GM12878 (cell line): ENCODE data around the gene TMEM250. TPM values are rescaled to one million over a fixed set of nuclear protein-coding genes. Genes with fewer than 3 reads are reported as not detected.

Source experiments
- ATAC-seq: fragments of 200-7000 bp; cut with Tn5 transposase; 3 replicates; pipeline ENCODE4 v1.9.1; 2020; ENCODE audit warnings: mild to moderate bottlenecking, moderate library complexity
- BruUV-seq: library from RNA; stranded (reverse); fragments of 400-500 nt; replicated peaks from 2 replicates; lab custom pipeline; 2021; lab: Mats Ljungman, UMichigan
- CTCF ChIA-PET: fragments of 300-600 bp; sonication (Branson Sonifier 250); formaldehyde crosslinking; extraction: SDS; loops from one replicate; lab custom pipeline; 2021; ENCODE audit warnings: inconsistent platforms; lab: Yijun Ruan, JAX
- POLR2A ChIA-PET: fragments of 350-600 bp; formaldehyde crosslinking; extraction: SDS; loops from one replicate; lab custom pipeline; 2021; ENCODE audit warnings: inconsistent platforms; lab: Charles Lee
- RAD21 ChIA-PET: fragments of 300-600 bp; sonication (Branson Sonifier 250); formaldehyde crosslinking; loops from one replicate; lab custom pipeline; 2023; ENCODE audit warnings: antibody characterized with exemption; ENCODE audit not compliant: unreplicated experiment; lab: Charles Lee
- SMC1A ChIA-PET: fragments of 300-600 bp; sonication (Branson Sonifier 250); formaldehyde crosslinking; loops from one replicate; lab custom pipeline; 2023; ENCODE audit not compliant: unreplicated experiment, uncharacterized antibody; lab: Charles Lee
- DNase-seq: peaks from one replicate; pipeline ENCODE4 v3.0.0-alpha.2; 2011; ENCODE audit warnings: low read depth, low spot score
- FAIRE-seq: peaks from 3 replicates; lab custom pipeline; 2011; peaks lifted over from hg19 to GRCh38; lab: Jason Lieb, UNC
- H2AFZ ChIP-seq: 2 replicates; pipeline ENCODE4 v1.6.0; 2011; ENCODE audit warnings: low read depth, low read length, control low read depth; ENCODE audit not compliant: control insufficient read depth
- H3K27ac ChIP-seq: 2 replicates; pipeline ENCODE4 v1.5.1; 2011; ENCODE audit warnings: control low read depth; ENCODE audit not compliant: control insufficient read depth, insufficient read depth
- H3K27me3 ChIP-seq, 2 experiments: replicated peaks in 1 of 2; 2 replicates each; pipeline versions ENCODE4 v1.6.0 to v1.6.1; 2011; ENCODE audit warnings: low read length in 1 of 2; ENCODE audit not compliant: control insufficient read depth in 2 of 2, insufficient read depth in 2 of 2
- H3K36me3 ChIP-seq, 2 experiments: 2 replicates each; pipeline ENCODE4 v1.5.1; 2011; ENCODE audit warnings: low read length in 1 of 2; ENCODE audit not compliant: control insufficient read depth in 2 of 2, insufficient read depth in 2 of 2
- H3K4me1 ChIP-seq: 2 replicates; pipeline ENCODE4 v1.6.1; 2011; ENCODE audit warnings: mild to moderate bottlenecking, low read length, moderate library complexity, mixed read lengths; ENCODE audit not compliant: control insufficient read depth, insufficient read depth
- H3K4me2 ChIP-seq: 2 replicates; pipeline ENCODE4 v1.6.0; 2011; ENCODE audit warnings: control low read depth; ENCODE audit not compliant: control insufficient read depth, insufficient read depth
- H3K4me3 ChIP-seq: fragments of 200-600 bp; sonication (generic); 2 replicates; pipeline ENCODE4 v1.5.1; 2016
- H3K79me2 ChIP-seq: 2 replicates; pipeline ENCODE4 v1.6.0; 2011; ENCODE audit warnings: low read length; ENCODE audit not compliant: control insufficient read depth, insufficient read depth
- H3K9ac ChIP-seq: 2 replicates; pipeline ENCODE4 v1.8.0; 2011; ENCODE audit warnings: low read length, control low read depth, mixed read lengths; ENCODE audit not compliant: control insufficient read depth, insufficient read depth
- H3K9me3 ChIP-seq: replicated peaks from 3 replicates; pipeline ENCODE4 v1.5.1; 2011; ENCODE audit warnings: mild to moderate bottlenecking, low read length; ENCODE audit not compliant: control insufficient read depth, insufficient read depth
- H4K20me1 ChIP-seq: 2 replicates; pipeline ENCODE4 v1.6.0; 2011; ENCODE audit not compliant: control insufficient read depth, insufficient read depth
- ESRRA ChIP-seq: IDR thresholded peaks from 2 replicates; pipeline ENCODE4 v1.6.1; 2012; ENCODE audit warnings: mild to moderate bottlenecking, low read length, improper control_type of control experiment
- KAT2A ChIP-seq: conservative IDR thresholded peaks from 2 replicates; pipeline ENCODE4 v1.6.1; 2011; ENCODE audit warnings: low read depth, low read length; ENCODE audit not compliant: control insufficient read depth
- LARP7 ChIP-seq: fragments of 450-650 bp; IDR thresholded peaks from 2 replicates; pipeline ENCODE4 v1.6.1; 2017; ENCODE audit warnings: mild to moderate bottlenecking
- NBN ChIP-seq: fragments of 450-650 bp; IDR thresholded peaks from 2 replicates; pipeline ENCODE4 v1.6.1; 2016
- NR2C1 ChIP-seq: fragments of 450-650 bp; IDR thresholded peaks from 2 replicates; pipeline ENCODE4 v1.6.1; 2017; ENCODE audit warnings: antibody characterized with exemption, mild to moderate bottlenecking, moderate library complexity
- SMAD1 ChIP-seq: fragments of 450-650 bp; IDR thresholded peaks from 2 replicates; pipeline ENCODE4 v1.6.1; 2018; ENCODE audit warnings: mild to moderate bottlenecking, low read depth; ENCODE audit not compliant: partially characterized antibody
- SMAD5 ChIP-seq: IDR thresholded peaks from 2 replicates; pipeline ENCODE4 v1.6.1; 2016; ENCODE audit warnings: antibody characterized with exemption, low read depth
- SMARCA5 ChIP-seq: fragments of 450-650 bp; IDR thresholded peaks from 2 replicates; pipeline ENCODE4 v1.6.1; 2017; ENCODE audit warnings: mild to moderate bottlenecking
- WRNIP1 ChIP-seq: IDR thresholded peaks from 2 replicates; pipeline ENCODE4 v1.6.1; 2011; ENCODE audit warnings: low read depth, low read length, improper control_type of control experiment, borderline replicate concordance
- ZBED1 ChIP-seq: IDR thresholded peaks from 2 replicates; pipeline ENCODE4 v1.6.1; 2016; ENCODE audit warnings: borderline replicate concordance
- WGBS: methylation state at CpG from one replicate; pipeline ENCODE4 v1.1.6; 2016; ENCODE audit warnings: low lambda C conversion rate; ENCODE audit not compliant: insufficient replicate concordance, insufficient coverage; ENCODE audit errors: missing lambda C conversion rate; 5-methylcytosine and 5-hydroxymethylcytosine counted together
- in situ Hi-C: fragments of 300-500 bp; cut with MboI; formaldehyde crosslinking; loops from 9 replicates; pipeline ENCODE4 v1.14.3; 2018; ENCODE audit warnings: mixed read lengths
- intact Hi-C: fragments of 100-400 bp; cut with micrococcal nuclease; formaldehyde crosslinking; loops from one replicate; pipeline ENCODE4 v1.14.2; 2022; ENCODE audit not compliant: unreplicated experiment
- polyA plus RNA-seq, 11 experiments: library from polyadenylated mRNA; depleted of rRNA in 4 of 11; unstranded in 6 of 11; stranded (reverse) in 5 of 11; fragments of >200 nt; fragmentation: Nextera tagmentation in 4 of 11; fragmentation: Illumina TruSeq in 1 of 11; extraction: Ambion mirVana in 4 of 11; extraction: Trizol in 1 of 11; gene quantifications; 1 replicate in 1 of 11; 2 replicates in 10 of 11; pipeline versions ENCODE4 v1.2.1 to v1.2.3, GENCODE V29; 2011 to 2016; ENCODE audit warnings: inconsistent platforms in 2 of 11, missing spikeins in 2 of 11, low read depth in 1 of 11
- total RNA-seq, 4 experiments: library from RNA; depleted of rRNA in 3 of 4; stranded (reverse); fragments of >200 nt in 3 of 4; fragmentation: Illumina TruSeq in 1 of 4; extraction: Trizol in 1 of 4; gene quantifications; 2 replicates each; pipeline versions ENCODE4 v1.2.1 to v1.2.3, GENCODE V29; 2013 to 2021
- TF ChIP-seq, protein P1 (sequence below): fragments of 450-650 bp; IDR thresholded peaks from 2 replicates; pipeline ENCODE4 v1.6.1; 2014; ENCODE audit warnings: mild to moderate bottlenecking
- TF ChIP-seq, protein P2 (sequence below): fragments of 450-650 bp; conservative IDR thresholded peaks from 2 replicates; pipeline ENCODE4 v1.6.1; 2017; ENCODE audit warnings: mild to moderate bottlenecking, moderate library complexity
- TF ChIP-seq, protein P3 (sequence below): fragments of 150-350 bp; IDR thresholded peaks from 2 replicates; pipeline ENCODE4 v1.6.1; 2016; ENCODE audit warnings: low read depth, low read length

The TMEM250 gene
- total and polyA plus RNA-seq, 10 of the 15 experiments (the other 5 are each of a cell fraction or from before 2014, with no cell fraction given) = 0.39 to 39.9 (median 8.5) TPM

DNA sequence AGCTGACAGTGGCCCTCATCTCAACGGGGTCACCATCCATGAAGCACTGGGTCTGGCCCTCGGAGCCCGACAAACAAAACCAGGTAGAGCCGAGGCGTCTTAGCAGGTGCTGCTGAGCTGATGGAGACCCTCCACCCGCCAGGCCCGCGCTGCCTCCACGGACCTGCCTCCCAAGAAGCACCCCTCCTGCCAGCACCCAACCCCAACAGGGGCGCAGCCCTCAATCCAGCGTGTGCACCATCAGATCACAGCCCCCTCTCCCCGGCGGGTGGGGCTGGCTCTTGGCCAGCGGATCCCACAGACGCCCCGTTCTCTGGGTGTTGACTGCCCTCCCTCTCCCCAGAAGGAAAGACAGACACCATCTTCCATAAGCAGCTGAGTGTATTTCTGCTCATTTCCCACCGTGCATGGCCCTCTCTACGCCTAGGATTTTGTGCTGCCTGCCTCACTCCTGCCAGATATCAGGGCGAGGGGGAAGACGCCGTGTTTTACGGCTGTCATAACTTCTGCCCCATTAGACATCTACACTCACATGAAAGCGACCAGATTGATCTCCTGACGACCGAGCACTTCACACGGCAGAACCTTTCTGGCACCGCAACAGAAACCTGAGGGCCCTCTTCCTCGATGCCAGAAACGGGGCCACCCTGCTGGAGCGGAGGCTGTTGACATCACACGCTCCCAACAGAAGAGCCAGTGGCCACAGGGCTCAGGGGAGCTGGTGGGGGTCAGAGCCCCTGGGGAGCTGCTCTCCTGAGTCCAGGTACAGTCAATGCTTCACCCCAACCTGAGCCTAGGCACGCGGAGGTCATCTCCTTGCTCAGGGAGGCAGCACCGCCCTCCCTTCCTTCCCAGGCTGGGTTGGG is 35.9 kb downstream of the TMEM250 start:
- no TSS peak for BruUV-seq
- Histone ChIP-seq H3K27ac (no peak overlapping the region), H2AFZ (no peak overlapping the region), H4K20me1 (no peaks in the 10 kb centered on the region), H3K27me3 (no peaks in the 10 kb centered on the region), H3K4me1 (no peaks in the 10 kb centered on the region), H3K9me3 (no peaks in the 10 kb centered on the region), H3K4me3 (no peak overlapping the region), H3K36me3 (no peaks in the 10 kb centered on the region; a peak in 1 of 4 replicates), H3K4me2 (no peak overlapping the region), H3K9ac (no peak overlapping the region), H3K79me2 (no peaks in the 10 kb centered on the region; the same call in 1 of the 2 replicates)
- no peak for TF ChIP-seq SMAD5
- no peak for TF ChIP-seq ZBED1
- TF ChIP-seq KAT2A = no peak
- TF ChIP-seq SMAD1 = no peak
- no peak for TF ChIP-seq ESRRA
- no peak for TF ChIP-seq NBN
- TF ChIP-seq, protein P1, sequence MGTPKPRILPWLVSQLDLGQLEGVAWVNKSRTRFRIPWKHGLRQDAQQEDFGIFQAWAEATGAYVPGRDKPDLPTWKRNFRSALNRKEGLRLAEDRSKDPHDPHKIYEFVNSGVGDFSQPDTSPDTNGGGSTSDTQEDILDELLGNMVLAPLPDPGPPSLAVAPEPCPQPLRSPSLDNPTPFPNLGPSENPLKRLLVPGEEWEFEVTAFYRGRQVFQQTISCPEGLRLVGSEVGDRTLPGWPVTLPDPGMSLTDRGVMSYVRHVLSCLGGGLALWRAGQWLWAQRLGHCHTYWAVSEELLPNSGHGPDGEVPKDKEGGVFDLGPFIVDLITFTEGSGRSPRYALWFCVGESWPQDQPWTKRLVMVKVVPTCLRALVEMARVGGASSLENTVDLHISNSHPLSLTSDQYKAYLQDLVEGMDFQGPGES = no peak
- TF ChIP-seq WRNIP1 = no peak
- no peak for TF ChIP-seq LARP7
- TF ChIP-seq SMARCA5 = no peak
- TF ChIP-seq, protein P2, sequence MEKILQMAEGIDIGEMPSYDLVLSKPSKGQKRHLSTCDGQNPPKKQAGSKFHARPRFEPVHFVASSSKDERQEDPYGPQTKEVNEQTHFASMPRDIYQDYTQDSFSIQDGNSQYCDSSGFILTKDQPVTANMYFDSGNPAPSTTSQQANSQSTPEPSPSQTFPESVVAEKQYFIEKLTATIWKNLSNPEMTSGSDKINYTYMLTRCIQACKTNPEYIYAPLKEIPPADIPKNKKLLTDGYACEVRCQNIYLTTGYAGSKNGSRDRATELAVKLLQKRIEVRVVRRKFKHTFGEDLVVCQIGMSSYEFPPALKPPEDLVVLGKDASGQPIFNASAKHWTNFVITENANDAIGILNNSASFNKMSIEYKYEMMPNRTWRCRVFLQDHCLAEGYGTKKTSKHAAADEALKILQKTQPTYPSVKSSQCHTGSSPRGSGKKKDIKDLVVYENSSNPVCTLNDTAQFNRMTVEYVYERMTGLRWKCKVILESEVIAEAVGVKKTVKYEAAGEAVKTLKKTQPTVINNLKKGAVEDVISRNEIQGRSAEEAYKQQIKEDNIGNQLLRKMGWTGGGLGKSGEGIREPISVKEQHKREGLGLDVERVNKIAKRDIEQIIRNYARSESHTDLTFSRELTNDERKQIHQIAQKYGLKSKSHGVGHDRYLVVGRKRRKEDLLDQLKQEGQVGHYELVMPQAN = no peak
- TF ChIP-seq, protein P3, sequence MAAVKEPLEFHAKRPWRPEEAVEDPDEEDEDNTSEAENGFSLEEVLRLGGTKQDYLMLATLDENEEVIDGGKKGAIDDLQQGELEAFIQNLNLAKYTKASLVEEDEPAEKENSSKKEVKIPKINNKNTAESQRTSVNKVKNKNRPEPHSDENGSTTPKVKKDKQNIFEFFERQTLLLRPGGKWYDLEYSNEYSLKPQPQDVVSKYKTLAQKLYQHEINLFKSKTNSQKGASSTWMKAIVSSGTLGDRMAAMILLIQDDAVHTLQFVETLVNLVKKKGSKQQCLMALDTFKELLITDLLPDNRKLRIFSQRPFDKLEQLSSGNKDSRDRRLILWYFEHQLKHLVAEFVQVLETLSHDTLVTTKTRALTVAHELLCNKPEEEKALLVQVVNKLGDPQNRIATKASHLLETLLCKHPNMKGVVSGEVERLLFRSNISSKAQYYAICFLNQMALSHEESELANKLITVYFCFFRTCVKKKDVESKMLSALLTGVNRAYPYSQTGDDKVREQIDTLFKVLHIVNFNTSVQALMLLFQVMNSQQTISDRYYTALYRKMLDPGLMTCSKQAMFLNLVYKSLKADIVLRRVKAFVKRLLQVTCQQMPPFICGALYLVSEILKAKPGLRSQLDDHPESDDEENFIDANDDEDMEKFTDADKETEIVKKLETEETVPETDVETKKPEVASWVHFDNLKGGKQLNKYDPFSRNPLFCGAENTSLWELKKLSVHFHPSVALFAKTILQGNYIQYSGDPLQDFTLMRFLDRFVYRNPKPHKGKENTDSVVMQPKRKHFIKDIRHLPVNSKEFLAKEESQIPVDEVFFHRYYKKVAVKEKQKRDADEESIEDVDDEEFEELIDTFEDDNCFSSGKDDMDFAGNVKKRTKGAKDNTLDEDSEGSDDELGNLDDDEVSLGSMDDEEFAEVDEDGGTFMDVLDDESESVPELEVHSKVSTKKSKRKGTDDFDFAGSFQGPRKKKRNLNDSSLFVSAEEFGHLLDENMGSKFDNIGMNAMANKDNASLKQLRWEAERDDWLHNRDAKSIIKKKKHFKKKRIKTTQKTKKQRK = no peak
- TF ChIP-seq NR2C1 = no peak
- ChIA-PET CTCF (no interaction called here), SMC1A (no interaction called here), POLR2A (no interaction called here), RAD21 (no interaction called here)
- DNase-seq (no peak), FAIRE-seq (no peak), ATAC-seq (no peak)
- in situ Hi-C loops (no loop called here), intact Hi-C loops (no loop called here)
- WGBS = 72% methylated on average over 34 of the region's 34 CpGs
